Mammary epithelial cell (primary cell): ENCODE data around the gene EMX1.

ENCODE experiments used
- CTCF ChIP-seq, 2 donors: IDR thresholded peaks in 1 of 2; conservative IDR thresholded peaks in 1 of 2; 2 replicates each; pipeline ENCODE4 v1.5.1; 2011 to 2012; ENCODE audit warnings: inconsistent platforms in 2 of 2, low read length in 2 of 2, mild to moderate bottlenecking in 2 of 2, control low read depth in 1 of 2, low read depth in 1 of 2; ENCODE audit not compliant: insufficient read depth in 1 of 2; ENCODE audit errors: extremely low read depth in 1 of 2
- EZH2 ChIP-seq: IDR thresholded peaks from 2 replicates; pipeline ENCODE4 v1.6.1; 2012; ENCODE audit warnings: low read length, inconsistent platforms, borderline replicate concordance

- TF ChIP-seq CTCF (conservative IDR thresholded peaks at IDR 0.05 in 1 of 2, IDR thresholded peaks at IDR 0.05 in 1 of 2; ENCODE audit: extremely low read depth in 1 of 2, insufficient read depth in 1 of 2, low read depth in 1 of 2, low read length in 2 of 2) (no peak), EZH2 (no peak)
Measured at GRCh38 chr2:72945450-72946019, 28.2 kb downstream of the EMX1 start.
